Common myeloid progenitor, CD34-positive (primary cell): ENCODE measurements around the gene PPFIBP2.

Source experiments
- CTCF ChIA-PET: fragments of 350-600 bp; sonication (Branson Sonifier 250); formaldehyde crosslinking; loops from one replicate; lab custom pipeline; 2021; ENCODE audit warnings: antibody characterized with exemption; lab: Charles Lee
- POLR2A ChIA-PET: fragments of 350-600 bp; sonication (Branson Sonifier 250); formaldehyde crosslinking; loops from one replicate; lab custom pipeline; 2021; ENCODE audit warnings: antibody characterized with exemption; lab: Charles Lee
- DNase-seq, 3 donors: peaks; one replicate each; pipeline versions ENCODE4 v3.0.0 to v3.0.0-alpha.2; 2013
- H3K27ac ChIP-seq, 2 experiments: 1 replicate in 1 of 2; 2 replicates in 1 of 2; pipeline ENCODE4 v1.7.0; 2013; ENCODE audit warnings: inconsistent platforms in 2 of 2, low read length in 2 of 2, mild to moderate bottlenecking in 2 of 2, low read depth in 1 of 2, moderate library complexity in 1 of 2; ENCODE audit not compliant: severe bottlenecking in 2 of 2, insufficient read depth in 1 of 2, poor library complexity in 1 of 2
- H3K27me3 ChIP-seq, 5 experiments: replicated peaks in 2 of 5; 1 replicate in 3 of 5; 2 replicates in 2 of 5; pipeline versions ENCODE4 v1.6.1 to v1.7.0; 2013; ENCODE audit warnings: low read length in 4 of 5, mild to moderate bottlenecking in 2 of 5, moderate library complexity in 2 of 5, inconsistent platforms in 1 of 5; ENCODE audit not compliant: insufficient read depth in 5 of 5, control insufficient read depth in 4 of 5
- H3K36me3 ChIP-seq, 4 experiments: 1 replicate in 2 of 4; 2 replicates in 2 of 4; pipeline versions ENCODE4 v1.6.1 to v1.7.0; 2013; ENCODE audit warnings: low read length in 3 of 4, control low read depth in 1 of 4, mild to moderate bottlenecking in 1 of 4; ENCODE audit not compliant: control insufficient read depth in 4 of 4, insufficient read depth in 4 of 4
- H3K4me1 ChIP-seq, 4 experiments: 1 replicate in 3 of 4; 2 replicates in 1 of 4; pipeline versions ENCODE4 v1.6.1 to v1.7.1; 2013; ENCODE audit warnings: low read length in 3 of 4, mild to moderate bottlenecking in 3 of 4, control low read depth in 1 of 4, inconsistent platforms in 1 of 4, moderate library complexity in 1 of 4; ENCODE audit not compliant: control insufficient read depth in 4 of 4, insufficient read depth in 4 of 4; ENCODE audit errors: control extremely low read depth in 1 of 4
- H3K4me3 ChIP-seq, 7 experiments: 1 replicate in 4 of 7; 2 replicates in 3 of 7; pipeline versions ENCODE4 v1.5.1 to v1.7.0; 2013; ENCODE audit warnings: mild to moderate bottlenecking in 7 of 7, low read length in 6 of 7, moderate library complexity in 6 of 7, inconsistent platforms in 2 of 7, low read depth in 2 of 7, control low read depth in 1 of 7; ENCODE audit not compliant: insufficient read depth in 4 of 7, control insufficient read depth in 1 of 7; ENCODE audit errors: extremely low read depth in 1 of 7
- H3K9me3 ChIP-seq, 5 experiments: 1 replicate in 4 of 5; 2 replicates in 1 of 5; pipeline versions ENCODE4 v1.6.1 to v1.7.1; 2013; ENCODE audit warnings: low read length in 4 of 5, mild to moderate bottlenecking in 2 of 5, inconsistent platforms in 1 of 5, low read depth in 1 of 5, moderate library complexity in 1 of 5; ENCODE audit not compliant: control insufficient read depth in 4 of 5, insufficient read depth in 2 of 5; ENCODE audit errors: control extremely low read depth in 1 of 5
- WGBS: methylation state at CpG from one replicate; pipeline ENCODE4 v1.1.5; 2013; ENCODE audit not compliant: insufficient coverage; 5-methylcytosine and 5-hydroxymethylcytosine counted together

Gene PPFIBP2

GRCh38 chr11:7610393-7610792, 96.6 kb downstream of the PPFIBP2 start:
- ChIA-PET CTCF (no interaction called here), POLR2A (no interaction called here)
- no peak for DNase-seq
- Histone ChIP-seq H3K27ac (no peak overlapping the region), H3K4me1 (no peaks in the 10 kb centered on the region), H3K27me3 (peaks cover 0 to 10% (median 4%) of the 10 kb centered on the region in 5 experiments), H3K4me3 (no peak overlapping the region), H3K36me3 (no peaks in the 10 kb centered on the region), H3K9me3 (peaks cover 0 to 2% (median 0%) of the 10 kb centered on the region in 5 experiments)
- WGBS, result 100% methylated on average over 3 of the region's 3 CpGs

GRCh38 chr11:7611411-7611810, 97.6 kb downstream of the PPFIBP2 start:
- CTCF ChIA-PET, result interaction anchor here (1.0 kb wide), 1 partner anchor 16 kb away, joined by 3 read pairs; no protein-coding TSS in a partner anchor

GRCh38 chr11:7612056-7612660, 98.4 kb downstream of the PPFIBP2 start:
- no peaks in the 10 kb centered on the region for H3K36me3 ChIP-seq
- H3K9me3 ChIP-seq, result peaks cover 0 to 2% (median 0%) of the 10 kb centered on the region in 5 experiments
- H3K27ac ChIP-seq, result no peak overlapping the region
- CTCF ChIA-PET, result interaction anchor here (1.0 kb wide), 1 partner anchor 15 kb away, joined by 3 read pairs; no protein-coding TSS in a partner anchor
- WGBS, result 93% methylated on average over 7 of the region's 7 CpGs
- H3K4me1 ChIP-seq, result no peaks in the 10 kb centered on the region
- H3K27me3 ChIP-seq, result peaks cover 0 to 10% (median 0%) of the 10 kb centered on the region in 5 experiments
- DNase-seq, result no peak
- POLR2A ChIA-PET, result no interaction called here
- no peak overlapping the region for H3K4me3 ChIP-seq

More at GRCh38 chr11:7611411-7611810, 97.6 kb downstream of the PPFIBP2 start:
- POLR2A ChIA-PET, result no interaction called here
- Histone ChIP-seq H3K4me3 (no peak overlapping the region), H3K27ac (no peak overlapping the region), H3K27me3 (peaks cover 0 to 10% (median 0%) of the 10 kb centered on the region in 5 experiments), H3K36me3 (no peaks in the 10 kb centered on the region), H3K9me3 (peaks cover 0 to 2% (median 0%) of the 10 kb centered on the region in 5 experiments), H3K4me1 (no peaks in the 10 kb centered on the region)
- no peak for DNase-seq
- 83% methylated on average over 1 of the region's 1 CpG for WGBS

GRCh38 chr11:7612661-7613393, 99.0 kb downstream of the PPFIBP2 start:
- DNase-seq, result no peak
- Histone ChIP-seq H3K27me3 (peaks cover 0 to 10% (median 3%) of the 10 kb centered on the region in 5 experiments), H3K9me3 (peaks cover 0 to 2% (median 0%) of the 10 kb centered on the region in 5 experiments), H3K36me3 (no peaks in the 10 kb centered on the region), H3K4me3 (no peak overlapping the region), H3K4me1 (no peaks in the 10 kb centered on the region), H3K27ac (no peak overlapping the region)
- 92% methylated on average over 3 of the region's 4 CpGs for WGBS
- ChIA-PET CTCF (no interaction called here), POLR2A (no interaction called here)

GRCh38 chr11:7613394-7613720, 99.6 kb downstream of the PPFIBP2 start:
- POLR2A ChIA-PET, result no interaction called here
- no peak overlapping the region for H3K27ac ChIP-seq
- H3K36me3 ChIP-seq, result no peaks in the 10 kb centered on the region
- no peaks in the 10 kb centered on the region for H3K4me1 ChIP-seq
- no peak overlapping the region for H3K4me3 ChIP-seq
- DNase-seq, result no peak
- CTCF ChIA-PET, result no interaction called here
- H3K9me3 ChIP-seq, result peaks cover 0 to 2% (median 0%) of the 10 kb centered on the region in 5 experiments
- WGBS, result 97% methylated on average over 4 of the region's 4 CpGs
- peaks cover 0 to 10% (median 3%) of the 10 kb centered on the region in 5 experiments for H3K27me3 ChIP-seq

GRCh38 chr11:7614656-7615055, 100.9 kb downstream of the PPFIBP2 start:
- Histone ChIP-seq H3K9me3 (peaks cover 0 to 2% (median 0%) of the 10 kb centered on the region in 5 experiments), H3K27me3 (peaks cover 0 to 10% (median 4%) of the 10 kb centered on the region in 5 experiments), H3K4me3 (no peak overlapping the region), H3K36me3 (no peaks in the 10 kb centered on the region), H3K27ac (no peak overlapping the region), H3K4me1 (no peaks in the 10 kb centered on the region)
- ChIA-PET POLR2A (no interaction called here), CTCF (interaction anchor here (0.8 kb wide), 1 partner anchor 43 kb away, joined by 3 read pairs; no protein-coding TSS in a partner anchor)
- no peak for DNase-seq

- Histone ChIP-seq H3K4me3 (no peak overlapping the region), H3K9me3 (peaks cover 0 to 2% (median 0%) of the 10 kb centered on the region in 5 experiments), H3K27ac (no peak overlapping the region), H3K27me3 (peaks cover 0 to 9% (median 2%) of the 10 kb centered on the region in 5 experiments), H3K4me1 (no peaks in the 10 kb centered on the region), H3K36me3 (no peaks in the 10 kb centered on the region)
- no peak for DNase-seq
- POLR2A ChIA-PET, result no interaction called here
- WGBS, result 95% methylated on average over 8 of the region's 8 CpGs
- CTCF ChIA-PET, result no interaction called here
Observed at GRCh38 chr11:7617032-7617431, 103.2 kb downstream of the PPFIBP2 start.
